Spleen (tissue), 7 donors: ENCODE measurements around the gene ZBTB48.

Experiments
- CTCF ChIP-seq, 11 experiments: fragments of 200-600 bp in 7 of 11; fragments of 450-650 bp in 4 of 11; sonication (generic) in 4 of 11; IDR thresholded peaks in 8 of 11; conservative IDR thresholded peaks in 3 of 11; 1 replicate in 7 of 11; 2 replicates in 4 of 11; pipeline versions ENCODE4 v1.4.0 to v1.8.0; 2016 to 2021; ENCODE audit warnings: antibody characterized with exemption in 11 of 11, inconsistent platforms in 4 of 11, mild to moderate bottlenecking in 1 of 11
- POLR2A ChIP-seq, 3 donors: fragments of 450-650 bp; IDR thresholded peaks; one replicate each; pipeline ENCODE4 v1.5.1; 2017; ENCODE audit warnings: antibody characterized with exemption in 3 of 3, mild to moderate bottlenecking in 1 of 3
- POLR2AphosphoS5 ChIP-seq, 3 donors: sonication (generic); formaldehyde crosslinking; IDR thresholded peaks; one replicate each; pipeline ENCODE4 v1.5.1; 2017; ENCODE audit warnings: antibody characterized with exemption in 3 of 3
- donor health status: DM: no; HTN: no; CAD: no; lungs with moderate emphysema.
- donor health status: DM: no; HTN: no; CAD: no.
- donor health status: DM: no; HTN: no; CAD: no.

GRCh38 chr1:6535214-6535613, 44.6 kb upstream of the ZBTB48 start:
- TF ChIP-seq CTCF (IDR thresholded peaks at IDR 0.05 in 8 of 11, conservative IDR thresholded peaks at IDR 0.05 in 3 of 11): no peak
- TF ChIP-seq POLR2AphosphoS5 (IDR thresholded peaks at IDR 0.05): peak in 1 of 3 donors; percentile 27
- no peak for TF ChIP-seq POLR2A (IDR thresholded peaks at IDR 0.05)
